Stimulated activated CD8-positive, alpha-beta memory T cell treated with anti-CD3 and anti-CD28 coated beads, Interleukin-7, amount 100 ng/mL, for 1 hour (primary cell): ENCODE measurements around the gene HES2.
"Not testable (repeated sequence)": the region's sequence is repeated elsewhere in the genome, so short reads cannot be mapped to it uniquely, and the experiment has no call there.

Experiments
- DNase-seq, 2 donors: peaks; one replicate each; pipeline ENCODE4 v3.0.0-alpha.2; 2020; ENCODE audit warnings: low read depth in 2 of 2

The HES2 gene

DNA sequence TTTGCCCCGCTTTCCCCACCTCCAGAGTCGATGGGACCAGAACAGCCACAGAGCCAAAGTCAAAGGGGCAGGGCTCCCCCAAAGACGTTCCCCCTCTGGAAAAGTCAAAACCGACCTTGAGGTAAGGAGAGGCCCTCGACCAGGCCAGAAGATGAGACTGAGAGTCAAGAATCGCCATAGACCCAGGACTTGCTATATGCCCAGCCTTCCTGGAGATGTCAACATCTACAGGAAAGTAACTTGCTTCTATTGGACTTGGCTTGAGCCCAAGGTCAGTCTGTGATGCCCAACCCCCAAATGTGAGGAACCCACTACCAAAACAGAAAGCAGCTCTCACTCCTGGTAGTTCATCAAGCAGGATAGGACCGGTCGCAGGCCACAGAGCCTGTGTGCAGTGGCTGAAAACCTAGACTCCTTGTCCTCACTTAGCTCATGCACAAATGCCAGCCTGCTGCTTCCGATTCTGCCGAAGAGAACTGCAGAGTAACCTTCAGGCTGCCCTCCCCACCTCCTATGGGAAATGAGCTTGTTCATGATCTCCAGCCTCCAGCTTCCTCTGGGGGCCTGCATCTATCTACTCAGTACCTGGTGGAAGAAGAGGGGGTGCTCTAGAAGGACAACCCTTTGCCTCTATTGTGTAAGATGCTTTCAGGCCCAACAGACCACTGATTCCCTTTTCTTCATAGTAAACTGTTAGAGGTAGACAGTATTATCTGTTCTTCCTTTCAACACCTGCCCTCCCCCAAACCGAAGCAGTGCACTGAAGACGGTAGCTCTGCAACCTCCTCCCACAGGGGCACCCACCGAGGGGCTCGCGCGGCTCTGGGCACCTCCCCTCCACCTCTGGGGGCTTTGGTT, 27.5 kb downstream of the HES2 start:
- DNase-seq: no peak

DNA sequence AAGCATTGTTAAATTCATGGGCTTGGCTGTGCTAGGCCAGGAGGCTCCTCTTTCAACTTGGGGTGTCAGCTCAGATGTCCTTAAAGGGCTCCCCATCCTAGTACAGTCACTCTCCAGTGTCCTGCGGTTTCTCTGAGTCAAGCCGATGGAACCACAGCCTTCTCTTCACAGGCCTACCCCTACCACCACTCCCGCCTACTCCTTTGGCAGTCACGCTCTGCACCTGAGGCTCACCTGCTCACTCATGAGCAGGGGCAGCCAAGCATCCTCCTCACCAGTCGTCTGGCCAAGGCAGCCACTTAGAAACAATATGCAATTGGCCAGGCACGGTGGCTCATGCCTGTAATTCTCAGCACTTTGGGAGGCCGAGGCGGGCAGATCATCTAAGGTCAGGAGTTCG, 29.7 kb downstream of the HES2 start:
- no peak for DNase-seq

DNA sequence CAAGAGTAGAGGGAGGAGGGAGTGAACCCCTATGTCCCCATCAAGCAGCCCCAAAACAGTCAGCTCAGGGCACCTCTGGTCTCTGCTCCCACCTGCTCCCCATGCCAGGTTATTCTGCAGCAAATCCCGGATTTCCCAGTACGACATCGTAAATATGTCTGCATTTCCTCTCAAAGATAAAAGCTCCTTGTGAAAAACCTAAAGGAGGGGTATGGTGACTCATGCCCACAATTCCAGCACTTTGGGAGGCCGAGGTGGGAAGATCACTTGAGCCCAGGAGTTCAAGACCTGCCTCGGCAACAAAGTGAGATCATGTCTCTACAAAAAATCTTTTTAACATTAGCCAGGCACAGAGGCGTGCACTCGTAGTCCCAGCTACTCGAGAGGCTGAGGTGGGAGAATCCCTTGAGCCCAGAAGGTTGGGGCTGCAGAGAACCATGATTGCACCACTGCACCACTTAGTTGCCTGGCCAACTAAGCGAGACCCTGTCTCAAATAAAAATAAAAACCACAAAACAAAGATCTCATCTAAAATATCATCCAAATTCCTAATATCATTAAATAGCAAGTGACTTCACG, 33.3 kb downstream of the HES2 start:
- no peak for DNase-seq

DNA sequence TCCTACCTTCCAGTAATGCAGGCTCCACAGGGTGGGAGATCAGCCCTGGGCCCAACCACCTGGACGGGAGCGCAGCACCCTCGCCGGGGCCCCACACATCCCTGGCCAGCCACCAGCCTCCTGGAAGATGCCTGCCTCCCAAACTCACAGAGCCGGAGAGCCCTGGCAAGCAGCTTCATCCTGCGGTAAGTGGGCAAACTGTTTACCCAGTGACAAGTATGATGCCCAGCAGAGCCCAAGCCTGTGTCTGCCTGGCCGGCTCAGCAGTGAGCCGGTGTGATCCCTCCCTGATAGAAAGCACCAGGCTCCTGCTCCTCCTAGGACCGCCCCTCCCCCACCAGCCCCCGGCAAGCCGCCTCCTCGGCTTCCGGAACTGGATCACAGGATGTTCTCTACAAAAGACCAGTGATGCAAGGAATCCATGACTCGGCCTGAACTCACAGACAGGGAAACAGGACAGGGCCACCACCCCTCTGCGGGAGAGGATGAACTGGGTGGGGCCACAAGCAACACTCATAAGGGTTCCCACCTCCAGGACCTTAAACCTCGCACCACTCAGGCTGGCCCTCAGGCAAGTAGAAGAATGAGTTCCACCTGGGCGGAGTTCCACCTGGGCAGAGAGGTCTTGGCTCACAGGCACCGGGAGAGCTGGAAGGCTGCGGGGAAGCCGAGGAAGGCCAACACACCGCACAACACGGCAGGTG, 34.1 kb downstream of the HES2 start:
- DNase-seq: no peak

DNA sequence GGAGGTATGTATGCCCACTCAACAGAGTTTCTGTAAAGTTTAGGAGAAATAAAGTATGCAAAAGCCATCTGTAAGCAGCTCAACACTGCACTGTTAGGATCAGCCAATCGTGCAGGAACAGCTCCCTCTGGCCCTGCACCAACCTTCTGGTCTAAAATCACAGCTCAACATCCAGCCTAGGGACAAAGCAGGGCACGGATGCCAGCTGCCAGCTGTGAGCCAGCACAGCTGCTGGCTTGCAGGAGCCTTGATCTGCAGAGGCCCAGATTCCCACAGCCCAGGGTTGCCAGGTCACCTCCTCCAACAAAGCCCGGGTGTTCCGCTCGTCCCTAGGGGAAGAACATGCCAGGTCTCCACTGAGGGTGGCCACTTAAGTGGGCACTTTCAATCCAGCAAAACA, 34.8 kb downstream of the HES2 start:
- no peak for DNase-seq

DNA sequence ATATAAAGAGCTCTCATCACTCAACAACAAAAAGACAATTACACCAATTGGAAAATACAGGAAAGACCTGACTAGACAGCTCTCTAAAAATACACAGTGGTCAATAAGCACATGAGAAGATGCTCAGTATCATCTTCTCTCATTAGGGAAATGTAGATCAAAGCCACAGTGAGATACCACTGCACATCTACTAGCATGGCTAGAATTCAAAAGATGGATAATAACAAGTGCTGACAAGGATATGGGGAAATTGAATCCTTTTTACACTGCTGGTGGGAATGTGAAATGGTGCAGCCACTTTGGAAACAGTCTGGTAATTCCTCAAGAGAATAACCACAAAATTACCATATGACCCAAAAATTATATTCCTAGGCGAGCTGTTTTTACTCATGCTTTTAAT, 35.6 kb downstream of the HES2 start:
- DNase-seq: no peak

GRCh38 chr1:6380037-6380436, 39.7 kb downstream of the HES2 start:
- DNase-seq: no peak

- no peak for DNase-seq
Observed at GRCh38 chr1:6378096-6378746, 41.5 kb downstream of the HES2 start.

GRCh38 chr1:6373961-6374720, 45.6 kb downstream of the HES2 start:
- no peak for DNase-seq

DNA sequence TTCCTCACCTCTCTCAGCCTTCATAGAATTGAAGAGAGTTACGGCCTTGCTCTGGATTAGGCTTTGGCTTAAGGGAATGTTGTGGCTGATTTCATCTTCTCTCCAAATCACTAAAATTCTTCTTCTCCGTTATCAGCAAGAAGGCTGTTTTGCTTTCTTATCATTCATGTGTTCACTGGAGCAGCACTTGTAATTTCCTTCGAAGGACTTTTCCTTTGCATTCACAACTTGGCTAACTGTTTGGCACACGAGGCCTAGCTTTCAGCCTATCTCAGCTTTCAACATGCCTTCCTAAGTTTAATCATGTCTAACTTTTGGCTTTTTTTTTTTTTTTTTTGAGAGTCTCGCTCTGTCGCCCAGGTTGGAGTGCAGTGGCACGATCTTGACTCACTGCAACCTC, 47.5 kb downstream of the HES2 start:
- not testable (repeated sequence) for DNase-seq

DNA sequence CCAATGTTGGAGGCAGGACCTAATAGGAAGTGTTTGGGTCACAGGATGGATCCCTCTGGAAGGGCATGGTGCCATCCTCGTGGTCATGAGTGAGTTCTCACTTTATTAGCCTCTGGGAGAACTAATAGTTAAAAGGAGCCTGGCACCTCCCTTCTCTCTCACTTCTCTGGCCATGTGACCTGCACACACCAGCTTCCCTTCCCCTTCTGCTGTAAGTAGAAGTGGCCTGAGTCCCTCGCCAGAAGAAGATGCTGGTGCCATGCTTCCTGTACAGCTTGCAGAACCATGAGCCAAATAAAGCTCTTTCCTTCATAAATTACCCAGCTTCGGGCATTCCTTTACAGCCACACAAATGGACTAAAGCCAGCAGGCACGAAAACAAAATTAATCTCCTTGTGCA, 49.7 kb downstream of the HES2 start:
- DNase-seq: no peak

DNA sequence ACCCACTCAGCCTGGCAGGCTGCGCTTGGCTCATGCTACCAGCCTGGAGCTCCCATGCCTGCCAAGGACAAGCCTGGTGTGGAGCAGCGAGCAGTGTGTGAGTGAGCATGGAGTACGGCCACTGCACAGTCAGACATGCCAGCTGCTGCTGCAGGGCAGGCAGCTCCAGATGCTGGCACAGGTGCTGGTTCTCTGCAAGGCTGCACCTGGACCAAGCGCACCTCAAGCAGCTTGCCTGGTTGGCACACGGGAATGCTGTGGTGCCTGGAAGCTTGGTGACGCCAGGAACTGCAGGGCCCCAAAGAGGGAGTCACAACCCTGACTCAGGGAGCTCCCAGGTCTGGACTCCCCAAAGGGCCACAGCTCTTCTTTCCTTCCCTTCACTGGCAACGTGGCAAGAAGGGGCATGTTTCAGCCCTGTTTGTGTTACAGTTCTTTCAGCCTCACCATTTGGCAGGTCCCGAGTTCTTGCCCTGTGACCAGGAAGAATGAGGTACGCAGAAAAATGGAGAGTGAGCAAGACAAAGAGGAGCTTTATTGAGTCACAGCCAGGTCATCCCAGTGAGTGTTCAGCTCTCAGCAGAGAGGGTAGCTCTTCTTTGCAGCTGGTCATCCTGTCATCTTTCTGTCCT, 52.2 kb downstream of the HES2 start:
- DNase-seq: no peak

DNA sequence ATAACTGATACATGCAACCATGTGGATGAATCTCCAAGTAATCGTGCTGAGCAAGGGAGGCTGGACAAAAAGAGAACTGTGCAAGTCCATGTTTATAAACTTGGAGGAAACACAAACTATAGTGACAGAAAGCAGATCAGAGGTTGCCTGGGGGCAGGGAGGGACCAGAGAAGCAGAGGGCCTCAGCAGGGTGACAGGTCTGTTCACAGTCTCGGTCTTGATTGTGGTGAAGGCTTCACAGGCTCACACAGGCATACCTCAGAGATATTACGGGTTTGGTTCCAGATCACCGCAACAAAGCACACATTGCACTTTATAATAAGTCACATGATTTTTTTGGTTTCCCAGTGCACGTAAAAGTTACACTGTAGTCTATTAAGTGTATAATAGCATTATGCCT, 54.7 kb downstream of the HES2 start:
- no peak for DNase-seq

DNA sequence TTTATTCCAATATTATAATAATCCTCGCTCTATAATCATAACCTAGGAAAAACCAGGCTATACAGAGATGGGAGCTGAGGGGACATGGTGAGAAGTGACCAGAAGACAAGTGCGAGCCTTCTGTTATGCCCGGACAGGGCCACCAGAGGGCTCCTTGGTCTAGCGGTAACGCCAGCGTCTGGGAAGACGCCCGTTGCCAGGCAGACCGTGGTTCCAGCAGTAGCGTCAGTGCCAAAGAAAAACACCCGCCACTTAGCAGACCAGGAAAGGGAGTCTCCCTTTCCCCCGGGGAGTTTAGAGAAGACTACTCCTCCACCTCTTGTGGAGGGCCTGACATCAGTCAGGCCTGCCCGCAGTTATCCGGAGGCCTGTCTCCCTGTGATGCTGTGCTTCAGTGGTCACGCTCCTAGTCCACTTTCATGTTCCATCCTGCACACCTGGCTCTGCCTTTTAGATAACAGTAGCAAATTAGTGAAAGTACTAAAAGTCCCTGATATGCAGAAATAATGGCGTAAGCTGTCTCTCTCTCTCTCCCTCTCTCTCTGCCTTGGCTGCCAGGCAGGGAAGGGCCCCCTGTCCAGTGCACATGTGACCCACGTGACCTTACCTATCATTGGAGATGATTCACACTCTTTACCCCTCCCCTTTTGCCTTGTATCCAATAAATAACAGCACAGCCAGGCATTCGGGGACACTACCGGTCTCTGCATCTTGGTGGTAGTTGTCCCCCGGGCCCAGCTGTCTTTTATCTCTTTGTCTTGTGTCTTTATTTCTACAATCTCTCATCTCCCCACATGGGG, 56.4 kb downstream of the HES2 start:
- DNase-seq: not testable (repeated sequence)
